Adrenal gland (tissue), 5 donors: ENCODE data around the gene CCNI.
A peak's percentile ranks its signal among the peaks of the same experiment; 100 is the strongest.

Experiments used
- CTCF ChIP-seq, 6 experiments: fragments of 450-650 bp in 4 of 6; fragments of 200-600 bp in 2 of 6; sonication (generic) in 1 of 6; IDR thresholded peaks; 1 replicate in 5 of 6; 2 replicates in 1 of 6; pipeline versions ENCODE4 v1.5.1 to v1.8.0; 2016 to 2021; ENCODE audit warnings: antibody characterized with exemption in 6 of 6, mild to moderate bottlenecking in 2 of 6, moderate library complexity in 1 of 6
- POLR2A ChIP-seq, 2 donors: fragments of 450-650 bp; IDR thresholded peaks; one replicate each; pipeline ENCODE4 v1.6.1; 2017; ENCODE audit warnings: antibody characterized with exemption in 2 of 2, mild to moderate bottlenecking in 2 of 2, moderate library complexity in 1 of 2
- donor health status: DM: no; HTN: no; CAD: no.

- TF ChIP-seq CTCF (IDR thresholded peaks at IDR 0.05), result peak; percentile 34 to 61 (median 54)
- no peak for TF ChIP-seq POLR2A (IDR thresholded peaks at IDR 0.05)
Measured at GRCh38 chr4:77044461-77045150, 31.2 kb downstream of the CCNI start.
